ENCODE results near the gene CNTNAP2. TPM values are rescaled to one million over a fixed set of nuclear protein-coding genes. Genes with fewer than 3 reads are reported as not detected.

The CNTNAP2 gene
- total and polyA plus RNA-seq, 8 donors: 0.94 to 42.5 (median 38.6) TPM

- no peak for TF ChIP-seq CTCF (IDR thresholded peaks at IDR 0.05)
- H3K27ac ChIP-seq: no peak overlapping the region
- ATAC-seq: no peak
Observed at GRCh38 chr7:148022832-148023231, 1906.2 kb downstream of the CNTNAP2 start.

GRCh38 chr7:148026713-148027112 is 1910.1 kb downstream of the CNTNAP2 start:
- no peaks in the 10 kb centered on the region for H3K9me3 ChIP-seq
- no peak for ATAC-seq

More at GRCh38 chr7:148022832-148023231, 1906.2 kb downstream of the CNTNAP2 start:
- DNase-seq: no peak
- Histone ChIP-seq H3K27me3 (no peaks in the 10 kb centered on the region), H3K36me3 (no peaks in the 10 kb centered on the region), H3K9me3 (no peaks in the 10 kb centered on the region), H3K4me1 (no peaks in the 10 kb centered on the region), H3K4me3 (no peak overlapping the region)
- intact Hi-C loops (cut with DNase I): no loop called here

GRCh38 chr7:148028165-148028564 is 1911.6 kb downstream of the CNTNAP2 start:
- Histone ChIP-seq H3K4me3 (no peak overlapping the region), H3K27ac (no peak overlapping the region), H3K4me1 (no peaks in the 10 kb centered on the region), H3K9me3 (no peaks in the 10 kb centered on the region), H3K27me3 (no peaks in the 10 kb centered on the region), H3K36me3 (no peaks in the 10 kb centered on the region)
- DNase-seq: no peak
- ATAC-seq: no peak
- intact Hi-C loops (cut with DNase I): no loop called here
- TF ChIP-seq CTCF (IDR thresholded peaks at IDR 0.05): no peak

More at GRCh38 chr7:148026713-148027112, 1910.1 kb downstream of the CNTNAP2 start:
- TF ChIP-seq CTCF (IDR thresholded peaks at IDR 0.05): no peak
- Histone ChIP-seq H3K4me1 (no peaks in the 10 kb centered on the region), H3K4me3 (no peak overlapping the region), H3K36me3 (no peaks in the 10 kb centered on the region), H3K27me3 (no peaks in the 10 kb centered on the region), H3K27ac (no peak overlapping the region)
- intact Hi-C loops (cut with DNase I): no loop called here
- no peak for DNase-seq

- Histone ChIP-seq H3K4me3 (no peak overlapping the region), H3K36me3 (no peaks in the 10 kb centered on the region), H3K27ac (no peak overlapping the region), H3K4me1 (no peaks in the 10 kb centered on the region), H3K27me3 (no peaks in the 10 kb centered on the region), H3K9me3 (no peaks in the 10 kb centered on the region)
- DNase-seq (no peak), ATAC-seq (no peak)
- no peak for TF ChIP-seq CTCF (IDR thresholded peaks at IDR 0.05)
- intact Hi-C loops (cut with DNase I): no loop called here
Observed at GRCh38 chr7:148031019-148031418, 1914.4 kb downstream of the CNTNAP2 start.

GRCh38 chr7:148031811-148032210 is 1915.2 kb downstream of the CNTNAP2 start:
- Histone ChIP-seq H3K4me1 (no peaks in the 10 kb centered on the region), H3K27me3 (no peaks in the 10 kb centered on the region), H3K9me3 (no peaks in the 10 kb centered on the region), H3K27ac (no peak overlapping the region), H3K36me3 (no peaks in the 10 kb centered on the region), H3K4me3 (no peak overlapping the region)
- TF ChIP-seq CTCF (IDR thresholded peaks at IDR 0.05): no peak
- intact Hi-C loops (cut with DNase I): no loop called here
- DNase-seq (no peak), ATAC-seq (no peak)

Measured in left lung (tissue), 10 donors.